Left cardiac atrium (tissue), 4 donors: ENCODE data around the gene VWA5B1. TPM values are rescaled to one million over a fixed set of nuclear protein-coding genes. Genes with fewer than 3 reads are reported as not detected.
"Not testable (repeated sequence)": the region's sequence is repeated elsewhere in the genome, so short reads cannot be mapped to it uniquely, and the experiment has no call there.

Source experiments
- ATAC-seq, 2 donors: fragments of 200-7000 bp; cut with Tn5 transposase; one replicate each; pipeline ENCODE4 v1.9.1; 2020; ENCODE audit warnings: mild to moderate bottlenecking in 2 of 2, moderate library complexity in 2 of 2
- DNase-seq: peaks from one replicate; pipeline ENCODE4 v3.0.0-alpha.2; 2020
- intact Hi-C, 2 donors: fragments of 100-400 bp; cut with DNase I; formaldehyde crosslinking; loops; one replicate each; pipeline versions ENCODE4 v1.14.1 to v1.15.1; 2022 to 2023
- long read RNA-seq: library from polyadenylated mRNA; unstranded; transcript quantifications from one replicate; pipeline ENCODE4 v2.0.0, GENCODE V29; 2021
- total RNA-seq, 2 donors: library from RNA; stranded (reverse); fragmentation: NEBNext Ultra II Directional; extraction: Animal tissue kit (Norgen Biotek cat#: 25700); gene quantifications; one replicate each; pipeline ENCODE4 v1.2.1, GENCODE V29; 2021
- donor health status: DM: no; HTN: yes; CAD: no.
- donor health status: DM: no; HTN: yes; CAD: no; lungs with severe emphysema.
- donor health status: DM: yes; HTN: yes; CAD: no.
- donor health status: Dilated cardiomyopathy.

VWA5B1 gene, protein sequence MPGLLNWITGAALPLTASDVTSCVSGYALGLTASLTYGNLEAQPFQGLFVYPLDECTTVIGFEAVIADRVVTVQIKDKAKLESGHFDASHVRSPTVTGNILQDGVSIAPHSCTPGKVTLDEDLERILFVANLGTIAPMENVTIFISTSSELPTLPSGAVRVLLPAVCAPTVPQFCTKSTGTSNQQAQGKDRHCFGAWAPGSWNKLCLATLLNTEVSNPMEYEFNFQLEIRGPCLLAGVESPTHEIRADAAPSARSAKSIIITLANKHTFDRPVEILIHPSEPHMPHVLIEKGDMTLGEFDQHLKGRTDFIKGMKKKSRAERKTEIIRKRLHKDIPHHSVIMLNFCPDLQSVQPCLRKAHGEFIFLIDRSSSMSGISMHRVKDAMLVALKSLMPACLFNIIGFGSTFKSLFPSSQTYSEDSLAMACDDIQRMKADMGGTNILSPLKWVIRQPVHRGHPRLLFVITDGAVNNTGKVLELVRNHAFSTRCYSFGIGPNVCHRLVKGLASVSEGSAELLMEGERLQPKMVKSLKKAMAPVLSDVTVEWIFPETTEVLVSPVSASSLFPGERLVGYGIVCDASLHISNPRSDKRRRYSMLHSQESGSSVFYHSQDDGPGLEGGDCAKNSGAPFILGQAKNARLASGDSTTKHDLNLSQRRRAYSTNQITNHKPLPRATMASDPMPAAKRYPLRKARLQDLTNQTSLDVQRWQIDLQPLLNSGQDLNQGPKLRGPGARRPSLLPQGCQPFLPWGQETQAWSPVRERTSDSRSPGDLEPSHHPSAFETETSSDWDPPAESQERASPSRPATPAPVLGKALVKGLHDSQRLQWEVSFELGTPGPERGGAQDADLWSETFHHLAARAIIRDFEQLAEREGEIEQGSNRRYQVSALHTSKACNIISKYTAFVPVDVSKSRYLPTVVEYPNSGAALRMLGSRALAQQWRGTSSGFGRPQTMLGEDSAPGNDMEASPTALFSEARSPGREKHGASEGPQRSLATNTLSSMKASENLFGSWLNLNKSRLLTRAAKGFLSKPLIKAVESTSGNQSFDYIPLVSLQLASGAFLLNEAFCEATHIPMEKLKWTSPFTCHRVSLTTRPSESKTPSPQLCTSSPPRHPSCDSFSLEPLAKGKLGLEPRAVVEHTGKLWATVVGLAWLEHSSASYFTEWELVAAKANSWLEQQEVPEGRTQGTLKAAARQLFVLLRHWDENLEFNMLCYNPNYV
- under 1 TPM; 0.06 to 0.16 TPM for total RNA-seq
- long read RNA-seq: 0 reads

GRCh38 chr1:20290624-20291597 is at the start of gene VWA5B1:
Gene VWA5B1, plus strand, starts transcription at chr1:20290875. Its CDS starts 19,727 bp downstream, at chr1:20310602.
- intact Hi-C loops: no loop called here
- DNase-seq (no peak), ATAC-seq (peak in 1 of 2 donors; percentile 16)

DNA sequence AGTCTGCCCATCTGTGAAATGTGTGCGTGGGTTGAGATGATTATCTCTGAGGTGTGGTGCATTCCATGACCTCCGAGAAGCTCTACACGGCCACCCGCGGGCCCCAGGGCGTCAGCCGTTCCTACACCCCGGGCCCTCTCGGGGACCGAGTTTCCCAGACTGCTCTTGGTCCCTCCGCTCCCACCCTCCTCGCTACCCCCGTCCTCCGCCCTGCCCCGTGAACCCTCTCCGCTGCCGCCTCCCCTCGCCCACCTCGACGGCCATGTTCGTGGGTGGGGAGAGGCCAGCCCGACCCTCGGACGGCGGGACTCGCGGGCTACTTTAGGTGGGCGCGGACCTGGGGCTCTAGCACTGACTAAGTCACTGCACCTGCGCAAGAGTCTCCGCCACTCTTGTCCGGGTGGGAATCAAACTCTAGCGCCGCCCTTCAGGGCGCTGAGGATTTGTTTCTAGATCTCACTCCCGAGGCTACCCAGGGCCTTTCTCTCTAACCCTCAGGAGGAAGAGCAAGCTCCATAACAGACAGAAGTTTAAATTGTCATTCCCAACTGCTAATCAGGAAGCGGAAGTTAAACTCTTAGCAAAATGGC is 47.7 kb upstream of the VWA5B1 start:
- intact Hi-C loops: no loop called here
- ATAC-seq: no peak
- DNase-seq: no peak

DNA sequence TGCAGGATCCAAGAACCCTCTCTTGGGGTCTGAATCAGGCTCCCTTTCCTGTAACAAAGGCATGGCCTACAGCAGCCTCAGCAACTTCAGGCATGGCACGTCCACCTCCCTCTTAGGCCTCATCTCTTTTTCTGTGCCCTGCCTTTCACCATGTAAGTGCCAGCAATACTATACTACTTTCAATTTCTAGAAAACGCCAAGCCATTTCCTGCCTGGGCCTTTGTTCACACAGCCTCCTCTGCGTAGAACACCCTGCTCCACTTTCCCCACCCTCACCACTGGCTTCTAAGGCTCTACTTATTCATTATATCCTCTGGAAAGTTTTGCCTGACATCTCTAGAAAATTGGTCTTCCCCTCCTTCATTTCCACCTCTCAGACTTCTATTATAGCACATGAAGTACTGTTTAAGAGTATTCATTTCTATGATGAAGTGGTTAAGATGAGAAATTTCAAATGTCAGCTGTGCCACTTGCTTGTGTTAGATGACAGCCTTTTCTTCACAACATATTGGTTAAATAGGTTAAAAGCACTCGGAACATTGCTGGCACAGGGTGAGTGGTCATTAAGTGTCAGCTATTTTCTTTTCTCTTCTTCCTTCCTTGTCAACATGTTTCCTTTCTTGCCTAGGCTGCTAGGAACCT is 41.6 kb upstream of the VWA5B1 start:
- intact Hi-C loops: no loop called here
- ATAC-seq: no peak
- no peak for DNase-seq

DNA sequence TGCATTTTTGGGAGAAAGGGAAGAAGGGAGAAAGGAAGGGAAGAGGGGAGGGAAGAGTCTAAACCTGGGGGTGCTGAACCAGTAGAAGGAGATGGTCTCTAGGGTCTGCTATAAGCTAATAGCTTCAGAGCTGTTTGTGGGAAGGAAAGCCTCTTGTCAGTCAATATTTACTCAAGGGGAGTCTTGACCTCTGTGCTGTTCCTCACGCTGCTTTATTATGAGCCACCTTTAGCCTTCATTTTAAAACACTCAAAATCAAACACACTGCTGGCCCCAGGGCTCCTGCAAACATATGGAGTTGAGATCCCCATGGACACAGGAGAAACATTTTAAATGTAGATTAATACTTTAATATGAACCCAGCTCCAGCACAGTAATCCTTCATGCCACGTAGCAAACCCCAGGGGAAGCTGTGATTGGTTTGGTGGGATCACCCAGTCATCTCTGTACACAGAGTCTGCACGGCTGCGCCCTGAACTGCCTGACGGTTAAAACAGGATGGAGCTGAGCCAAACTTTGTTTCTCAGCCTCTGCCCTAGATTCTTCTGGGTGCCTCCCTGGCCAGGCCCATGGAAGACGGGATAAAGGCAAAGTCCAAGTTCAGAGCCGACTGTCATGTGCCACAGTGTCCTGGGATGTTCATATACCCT is 40.2 kb upstream of the VWA5B1 start:
- intact Hi-C loops: no loop called here
- ATAC-seq (peak; percentile 48 to 91), DNase-seq (no peak)

- no peak for DNase-seq
- ATAC-seq: no peak
- intact Hi-C loops: no loop called here
Observed at GRCh38 chr1:20252587-20252986, 38.1 kb upstream of the VWA5B1 start.

DNA sequence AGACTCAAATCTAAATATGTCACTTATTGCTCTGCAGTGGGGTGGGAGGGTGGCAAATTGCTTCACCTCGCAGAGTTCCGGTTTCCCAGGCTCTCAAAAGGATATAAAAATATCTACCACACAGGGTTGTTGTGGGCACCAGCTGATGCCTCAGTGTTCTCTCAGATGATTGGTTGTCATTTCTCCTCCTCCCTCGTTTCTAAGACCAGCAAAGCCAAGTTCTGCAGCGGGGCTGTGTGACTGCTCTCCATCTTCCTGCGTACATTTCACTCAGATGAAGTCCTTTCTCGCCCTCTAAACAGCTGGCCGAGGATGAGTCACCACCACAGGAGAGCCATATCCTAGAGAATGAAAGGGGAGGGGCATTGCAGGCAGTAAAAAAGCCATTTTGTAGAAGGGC is 35.0 kb upstream of the VWA5B1 start:
- intact Hi-C loops: no loop called here
- DNase-seq: no peak
- peak in 1 of 2 donors; percentile 58 for ATAC-seq

GRCh38 chr1:20259646-20260045 is 31.0 kb upstream of the VWA5B1 start:
- intact Hi-C loops: no loop called here
- ATAC-seq (no peak), DNase-seq (no peak)

GRCh38 chr1:20261095-20261494 is 29.6 kb upstream of the VWA5B1 start:
- intact Hi-C loops: no loop called here
- ATAC-seq (no peak), DNase-seq (no peak)

- intact Hi-C loops: no loop called here
- ATAC-seq (no peak), DNase-seq (no peak)
Observed at GRCh38 chr1:20262810-20263534, 27.7 kb upstream of the VWA5B1 start.

- intact Hi-C loops: no loop called here
- ATAC-seq (peak; percentile 81 to 93), DNase-seq (peak; percentile 53)
Observed at GRCh38 chr1:20265250-20265649, 25.4 kb upstream of the VWA5B1 start.

DNA sequence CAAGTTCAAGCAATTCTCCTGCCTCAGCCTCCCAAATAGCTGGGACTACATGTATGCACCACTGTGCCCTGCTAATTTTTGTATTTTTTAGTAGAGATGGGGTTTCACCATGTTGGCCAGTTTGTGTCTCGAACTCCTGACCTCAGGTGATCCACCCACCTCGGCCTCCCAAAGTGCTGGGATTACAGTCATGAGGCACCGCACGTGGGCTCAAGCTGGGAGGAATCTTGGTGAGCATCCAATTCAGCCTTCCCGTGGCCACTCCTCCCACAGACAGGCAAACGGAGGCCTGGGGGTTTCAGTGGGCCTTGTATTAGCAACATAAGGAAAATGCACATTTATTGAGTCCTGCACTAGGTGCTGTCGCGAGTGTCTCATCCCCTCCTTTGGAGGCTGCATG is 24.5 kb upstream of the VWA5B1 start:
- DNase-seq (no peak), ATAC-seq (no peak)
- intact Hi-C loops: no loop called here

GRCh38 chr1:20266642-20267041 is 24.0 kb upstream of the VWA5B1 start:
- intact Hi-C loops: no loop called here
- DNase-seq (no peak), ATAC-seq (no peak)

- ATAC-seq: peak in 1 of 2 donors; percentile 30
- DNase-seq: no peak
- intact Hi-C loops: no loop called here
Observed at GRCh38 chr1:20271498-20272400, 18.9 kb upstream of the VWA5B1 start.

GRCh38 chr1:20273716-20274115 is 17.0 kb upstream of the VWA5B1 start:
- ATAC-seq, intact Hi-C loops, DNase-seq: not testable (repeated sequence)

DNA sequence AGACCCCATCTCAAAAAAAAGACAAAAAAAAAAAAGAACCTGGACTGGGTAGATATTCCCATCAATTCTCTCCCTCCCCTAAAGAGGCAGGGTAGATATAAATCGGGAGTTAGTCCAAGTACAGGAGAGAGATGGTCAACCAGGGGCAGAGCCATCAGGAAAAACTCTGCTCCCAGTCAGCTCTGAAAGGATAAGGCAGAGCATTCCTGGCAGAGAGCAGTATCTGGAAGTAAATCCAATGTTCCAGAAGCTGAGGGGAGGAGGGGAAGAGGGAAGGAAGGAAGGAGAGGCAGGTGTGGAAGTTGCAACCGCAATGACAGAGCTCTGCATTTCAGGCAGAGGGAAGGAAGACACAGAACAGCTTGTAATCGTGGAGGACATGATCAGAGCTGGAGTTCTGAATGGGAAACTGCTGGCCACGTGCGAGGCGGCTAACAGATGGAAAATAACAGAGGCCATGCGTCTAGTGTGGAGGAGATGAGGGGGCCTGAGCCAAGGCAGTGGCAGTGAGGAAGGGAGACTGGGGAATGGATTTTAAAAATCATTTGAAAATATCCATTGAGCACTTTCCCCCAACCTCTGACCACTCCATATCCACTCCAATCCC is 15.3 kb upstream of the VWA5B1 start:
- intact Hi-C loops: no loop called here
- no peak for ATAC-seq

More for the DNA sequence above, 15.3 kb upstream of the VWA5B1 start:
- no peak for DNase-seq
